ENCODE data around the gene MYO1E. TPM values are rescaled to one million over a fixed set of nuclear protein-coding genes. Genes with fewer than 3 reads are reported as not detected.
"Not testable (repeated sequence)": the region's sequence is repeated elsewhere in the genome, so short reads cannot be mapped to it uniquely, and the experiment has no call there.

The MYO1E gene
- total RNA-seq, 1 donor from 2014 or later = 81.4 TPM

DNA sequence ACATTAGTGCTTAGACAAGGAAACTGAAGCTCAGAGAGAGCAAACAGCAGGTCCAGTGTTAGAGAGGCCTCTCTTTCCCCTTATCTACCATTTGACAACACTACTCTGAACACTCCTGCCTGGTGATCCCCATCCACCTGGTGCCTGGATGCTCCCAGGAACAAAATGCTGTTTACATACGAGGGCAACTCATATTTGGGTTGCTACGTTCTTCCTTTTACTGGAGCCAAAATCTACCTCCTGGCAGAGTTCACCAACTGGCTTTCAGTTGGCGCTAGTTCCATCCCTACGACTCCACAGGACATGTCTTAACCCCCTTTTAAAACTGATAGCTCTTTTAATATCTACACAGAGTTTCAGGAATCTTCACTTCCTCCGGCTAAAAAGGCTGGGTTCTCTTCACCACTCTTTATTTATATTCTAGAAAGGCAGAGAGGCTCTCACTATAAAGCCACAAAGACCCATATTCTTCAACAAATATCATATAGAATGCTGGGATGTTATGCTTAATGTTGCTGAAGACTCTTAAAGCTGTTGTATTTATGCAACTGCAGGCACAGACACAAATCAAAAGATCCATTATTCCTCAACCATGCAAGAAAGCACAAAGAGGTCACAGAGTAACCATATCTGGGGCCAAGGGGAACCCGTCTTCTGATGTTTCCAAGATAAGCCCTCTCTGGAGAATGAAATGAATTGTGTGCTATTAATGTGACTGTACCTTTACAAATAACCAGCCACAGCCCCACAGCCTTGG, 219.8 kb downstream of the MYO1E start:
- no peak for DNase-seq (ENCODE audit: low spot score)
- ATAC-seq = no peak

DNA sequence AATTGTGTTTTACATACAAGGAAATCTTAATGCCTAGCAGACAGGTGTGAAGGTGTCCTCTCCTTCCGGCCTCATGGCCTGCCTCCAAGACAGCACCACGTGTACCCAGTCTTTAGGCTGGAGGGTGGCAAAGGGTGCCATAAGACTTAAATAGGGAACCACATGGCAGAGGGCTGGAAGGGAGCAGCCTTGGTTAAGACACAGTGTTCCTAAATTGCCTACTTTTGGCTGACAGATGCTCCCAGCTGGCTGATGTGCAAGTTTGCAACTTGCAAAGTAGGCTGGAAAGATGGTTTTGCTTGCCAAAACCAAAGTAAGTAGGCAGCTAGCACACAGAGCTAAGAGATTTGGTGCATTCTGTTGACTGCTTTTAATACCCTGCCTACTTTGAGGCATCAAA, 222.5 kb downstream of the MYO1E start:
- ATAC-seq (no peak), DNase-seq (ENCODE audit: low spot score) (no peak)

DNA sequence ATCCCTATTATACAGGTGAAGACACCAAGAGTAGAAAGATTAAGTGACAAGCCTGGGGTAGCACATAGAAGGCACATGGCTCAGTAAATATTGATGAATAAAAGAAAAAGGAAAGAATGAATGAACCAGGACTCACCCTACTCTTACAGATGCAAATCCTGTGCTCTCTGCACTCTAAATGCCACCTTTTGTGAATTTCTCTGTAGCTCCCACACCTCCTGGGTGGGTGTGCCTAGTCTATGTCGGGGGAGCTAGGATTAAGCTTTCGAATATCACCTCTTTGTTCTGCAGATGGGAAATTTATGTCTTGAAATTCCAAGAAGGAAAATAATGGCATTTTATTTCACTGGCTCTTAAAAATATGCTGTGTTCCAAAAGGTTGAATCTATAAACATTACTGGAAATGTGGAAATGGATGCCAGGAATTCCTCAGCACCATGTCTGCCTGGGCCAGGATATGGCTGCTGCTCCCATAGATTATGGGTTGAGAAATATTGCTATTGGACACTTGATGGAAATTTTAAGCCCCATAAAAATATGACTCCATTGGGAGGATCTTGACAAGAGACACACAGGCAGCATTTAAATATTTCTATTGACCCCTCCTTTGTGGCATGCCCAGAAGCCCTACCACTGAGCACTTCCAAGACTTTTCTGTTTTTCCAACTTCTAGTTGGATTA, 224.4 kb downstream of the MYO1E start:
- ATAC-seq = no peak
- no peak for DNase-seq (ENCODE audit: low spot score)

DNA sequence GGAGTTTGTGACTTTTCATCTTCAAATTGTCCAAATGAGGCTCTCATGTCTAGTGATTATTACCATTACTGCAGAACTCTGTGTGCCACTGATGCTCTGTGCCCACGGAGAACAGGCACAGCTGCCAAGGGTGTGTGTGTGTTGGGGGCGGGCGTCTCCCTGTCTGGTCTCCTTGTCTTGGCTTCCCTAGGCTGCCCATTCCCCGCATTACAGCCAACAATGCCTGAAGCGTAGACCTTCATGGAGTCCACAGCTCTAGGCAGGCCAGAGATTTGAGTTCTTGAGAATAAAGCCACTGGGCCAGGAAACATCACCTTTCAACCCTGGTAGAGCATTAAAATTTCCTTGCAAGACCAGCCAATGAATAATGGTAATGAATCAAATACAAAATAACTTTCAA, 225.0 kb downstream of the MYO1E start:
- ATAC-seq = peak; percentile 16
- DNase-seq (ENCODE audit: low spot score) = no peak

DNA sequence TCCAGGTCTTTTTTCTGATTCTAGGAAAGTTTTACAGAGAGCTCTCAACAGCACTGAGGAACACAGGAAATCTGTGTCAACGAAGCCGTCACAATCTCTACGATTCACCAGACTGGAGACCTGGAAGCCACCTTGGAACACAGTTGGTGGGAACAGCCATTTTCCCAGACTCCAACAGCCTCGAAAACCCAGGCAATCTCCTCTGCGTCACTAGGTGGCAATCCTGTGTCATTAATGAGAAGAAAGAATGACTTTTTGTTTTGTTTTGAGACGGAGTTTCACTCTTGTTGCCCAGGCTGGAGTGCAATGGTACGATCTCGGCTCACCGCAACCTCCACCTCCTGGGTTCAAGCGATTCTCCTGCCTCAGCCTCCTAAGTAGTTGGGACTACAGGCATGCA, 228.1 kb downstream of the MYO1E start:
- ATAC-seq; DNase-seq (ENCODE audit: low spot score): not testable (repeated sequence)

DNA sequence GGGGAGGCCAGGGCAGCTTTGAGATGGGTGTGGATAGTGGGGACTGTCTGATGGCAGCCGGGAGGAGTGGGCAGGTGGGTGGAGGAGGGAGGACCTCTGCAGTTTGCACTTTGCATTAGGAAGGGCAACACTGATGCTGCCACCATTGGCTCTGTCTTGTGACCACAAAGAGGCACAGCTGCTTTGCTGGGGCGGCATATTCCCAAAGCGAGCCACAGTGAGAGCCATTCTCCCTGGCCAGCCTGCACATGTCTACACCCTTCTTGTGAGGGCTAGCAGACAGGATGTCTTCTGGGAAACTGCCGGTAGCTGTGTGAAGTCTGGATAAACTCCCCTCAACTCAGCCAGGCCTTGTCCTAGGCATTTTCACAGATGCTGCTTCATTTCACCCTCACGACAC, 229.4 kb downstream of the MYO1E start:
- ATAC-seq = no peak

DNA sequence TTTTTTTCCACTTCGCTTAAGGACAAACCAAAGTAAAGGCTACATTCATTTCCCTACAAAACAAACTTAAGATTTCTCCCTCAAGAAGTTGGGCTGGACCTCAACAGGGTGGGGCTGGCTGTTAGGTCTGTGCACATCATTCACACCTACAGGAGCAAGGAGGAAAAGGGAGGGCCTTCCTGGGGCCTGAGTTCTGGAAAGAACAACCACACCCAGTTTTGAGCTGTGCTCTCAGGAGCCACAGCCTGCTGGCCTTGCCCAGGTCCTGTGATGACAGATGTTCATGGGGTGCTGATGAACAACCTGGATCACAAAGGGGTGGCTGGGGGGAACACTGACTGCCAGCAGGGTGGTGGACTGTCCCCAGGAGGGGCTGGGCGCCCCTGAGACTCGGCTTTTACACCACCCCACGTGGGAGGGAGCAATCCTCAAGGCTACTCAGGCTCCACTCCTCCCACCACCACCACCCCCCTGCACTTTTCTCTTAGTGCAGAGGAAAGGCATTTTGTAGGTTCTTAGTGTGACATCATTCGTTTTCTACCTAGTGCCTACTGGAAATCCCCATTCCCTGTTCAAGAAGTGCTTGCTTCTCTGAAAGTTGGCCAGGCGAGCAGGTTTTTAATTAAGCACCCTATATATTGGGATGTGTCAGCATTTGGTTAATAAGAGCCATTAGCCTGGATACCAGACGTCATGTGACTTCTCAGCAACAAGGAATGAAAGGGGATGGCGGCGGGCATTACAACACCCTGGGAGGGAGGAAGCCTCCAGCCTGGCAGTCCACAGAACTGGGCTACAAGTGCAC, 232.0 kb downstream of the MYO1E start:
- no peak for DNase-seq (ENCODE audit: low spot score)
- no peak for ATAC-seq

More for the DNA sequence above, 229.4 kb downstream of the MYO1E start:
- DNase-seq (ENCODE audit: low spot score) = no peak

DNA sequence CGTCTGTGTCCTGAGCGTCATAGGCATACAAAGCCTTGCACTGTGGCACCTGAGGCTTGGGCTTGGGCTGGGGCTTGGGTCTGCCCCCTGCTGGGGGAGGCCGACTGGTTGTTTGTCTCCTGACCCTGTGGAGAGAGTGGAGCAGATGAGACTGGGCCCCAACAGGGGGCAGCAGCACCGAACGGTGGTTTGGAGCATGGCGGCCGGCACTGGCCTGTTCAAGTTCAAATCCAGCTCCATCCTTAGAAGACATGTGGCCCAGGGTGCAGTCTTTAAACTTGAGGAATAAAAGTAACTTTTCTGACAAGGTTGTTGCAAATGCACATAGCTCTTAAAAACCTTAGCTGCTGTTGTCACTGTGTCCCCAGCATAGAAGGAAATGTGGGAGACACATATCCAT, 234.4 kb downstream of the MYO1E start:
- DNase-seq (ENCODE audit: low spot score) = peak; percentile 55
- peak; percentile 89 for ATAC-seq

DNA sequence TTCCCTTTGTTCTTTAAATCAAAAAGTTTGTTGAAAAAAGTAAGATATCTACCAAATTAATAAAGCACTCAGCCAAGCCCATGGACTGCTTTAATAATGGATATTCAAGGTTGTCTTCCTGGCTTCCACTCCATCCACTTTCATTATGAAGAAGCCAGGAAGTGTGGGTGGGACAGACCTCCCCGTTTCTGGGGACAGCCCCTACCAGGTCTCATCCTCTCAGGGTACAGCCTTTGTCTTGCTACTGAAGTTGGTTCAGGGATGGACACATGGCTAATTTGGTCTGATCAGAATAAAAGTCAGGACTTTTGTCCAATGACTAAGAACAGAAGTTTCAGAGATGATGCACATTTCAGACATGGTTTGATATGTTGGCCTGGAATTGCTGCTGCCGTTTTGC, 235.1 kb downstream of the MYO1E start:
- no peak for DNase-seq (ENCODE audit: low spot score)
- no peak for ATAC-seq

DNA sequence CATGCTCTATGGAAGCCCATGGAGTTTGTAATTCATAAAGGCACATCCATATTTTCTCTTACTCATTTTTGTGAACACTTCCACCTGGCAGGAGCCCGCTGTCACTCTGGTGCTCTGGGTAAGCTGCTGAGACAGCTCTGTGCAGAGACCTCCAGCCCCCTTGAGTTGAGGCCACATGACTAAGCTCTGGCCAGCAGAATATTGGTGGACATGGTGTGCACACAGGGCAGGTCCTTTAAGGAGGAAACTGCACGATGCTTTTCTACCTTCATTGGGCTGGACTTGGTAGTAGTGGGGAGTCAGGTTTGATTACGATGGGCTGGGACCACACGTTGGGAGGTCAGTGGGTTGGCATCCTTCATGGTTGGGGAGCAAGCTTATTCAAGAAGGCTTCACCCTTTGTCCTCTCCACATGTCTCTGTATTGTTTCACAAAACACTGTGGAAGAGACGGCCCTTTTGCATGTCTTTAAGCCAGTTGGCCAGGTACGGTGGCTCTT, 238.7 kb downstream of the MYO1E start:
- DNase-seq (ENCODE audit: low spot score) = no peak
- no peak for ATAC-seq

DNA sequence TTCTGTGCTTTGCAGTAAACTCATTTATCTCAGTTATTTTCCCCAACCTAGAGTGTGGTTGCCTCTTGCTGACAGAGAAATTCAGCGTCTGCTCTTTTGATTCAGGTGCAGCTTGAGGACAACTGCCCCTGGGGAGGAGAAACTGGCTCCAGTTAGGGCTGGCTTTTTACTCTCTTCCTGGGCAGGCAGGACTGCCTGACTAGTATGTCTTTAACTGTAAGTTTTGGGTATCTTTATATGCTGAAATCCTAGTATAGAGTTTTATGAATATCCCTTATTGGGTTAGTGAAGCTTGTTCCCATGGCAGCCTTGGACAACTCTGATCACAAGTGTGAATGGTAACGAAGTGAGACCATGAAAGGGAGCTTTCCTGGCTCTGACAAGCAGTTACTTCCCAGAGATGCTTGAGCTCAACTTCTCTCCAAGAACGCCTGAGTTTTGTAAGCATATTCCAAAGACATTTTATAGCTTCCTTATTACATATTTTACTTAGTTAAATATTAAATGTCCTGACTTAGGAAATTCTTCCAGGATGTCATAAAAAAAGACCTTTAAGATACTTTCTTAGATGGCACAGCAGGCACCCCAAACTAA, 240.6 kb downstream of the MYO1E start:
- ATAC-seq (no peak), DNase-seq (ENCODE audit: low spot score) (no peak)

DNA sequence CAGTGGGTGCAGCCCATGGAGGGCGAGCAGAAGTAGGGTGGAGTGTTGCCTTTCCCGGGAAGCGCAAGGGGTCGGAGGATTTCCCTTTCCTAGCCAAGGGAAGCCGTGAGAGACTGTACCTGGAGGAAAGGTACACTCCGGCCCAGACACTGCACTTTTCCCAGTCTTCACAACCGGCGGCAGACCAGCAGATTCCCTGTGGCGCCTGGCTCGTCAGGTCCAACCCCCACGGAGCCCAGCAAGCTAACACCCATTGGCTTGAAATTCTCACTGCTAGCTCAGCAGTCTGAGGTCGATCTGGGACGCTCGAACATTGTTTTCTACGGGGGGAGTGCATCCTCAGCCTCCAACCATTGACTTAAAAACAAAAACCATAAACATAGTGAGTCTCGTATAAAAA, 241.2 kb downstream of the MYO1E start:
- ATAC-seq = no peak
- no peak for DNase-seq (ENCODE audit: low spot score)

DNA sequence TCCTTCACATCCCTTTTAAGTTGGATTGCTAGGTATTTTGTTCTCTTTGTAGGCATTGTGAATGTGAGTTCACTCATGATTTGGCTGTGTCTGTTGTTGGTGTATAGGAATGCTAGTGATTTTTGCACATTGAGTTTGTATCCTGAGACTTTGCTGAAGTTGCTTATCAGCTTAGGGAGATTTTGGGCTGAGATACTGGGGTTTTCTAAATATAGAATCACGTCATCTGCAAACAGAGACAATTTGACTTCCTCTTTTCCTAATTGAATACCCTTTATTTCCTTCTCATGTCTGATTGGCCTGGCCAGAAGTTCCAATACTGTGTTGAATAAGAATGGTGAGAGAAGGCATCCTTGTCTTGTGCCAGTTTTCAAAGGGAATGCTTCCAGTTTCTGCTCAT, 245.4 kb downstream of the MYO1E start:
- not testable (repeated sequence) for DNase-seq (ENCODE audit: low spot score); ATAC-seq

DNA sequence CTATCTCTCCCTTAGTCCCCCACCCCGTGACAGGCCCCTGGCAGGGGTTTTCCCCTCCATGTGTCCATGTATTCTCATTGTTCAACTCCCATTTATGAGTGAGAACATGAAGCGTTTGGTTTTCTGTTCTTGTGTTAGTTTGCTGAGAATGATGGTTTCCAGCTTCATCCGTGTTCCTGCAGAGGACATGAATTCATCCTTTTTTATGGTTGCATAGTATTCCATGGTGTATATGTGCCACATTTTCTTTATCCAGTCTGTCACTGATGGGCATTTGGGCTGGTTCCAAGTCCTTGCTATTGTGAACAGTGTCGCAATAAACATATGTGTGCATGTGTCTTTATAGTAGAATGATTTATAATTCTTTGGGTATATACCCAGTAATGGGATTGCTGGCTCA, 247.0 kb downstream of the MYO1E start:
- not testable (repeated sequence) for ATAC-seq; DNase-seq (ENCODE audit: low spot score)

DNA sequence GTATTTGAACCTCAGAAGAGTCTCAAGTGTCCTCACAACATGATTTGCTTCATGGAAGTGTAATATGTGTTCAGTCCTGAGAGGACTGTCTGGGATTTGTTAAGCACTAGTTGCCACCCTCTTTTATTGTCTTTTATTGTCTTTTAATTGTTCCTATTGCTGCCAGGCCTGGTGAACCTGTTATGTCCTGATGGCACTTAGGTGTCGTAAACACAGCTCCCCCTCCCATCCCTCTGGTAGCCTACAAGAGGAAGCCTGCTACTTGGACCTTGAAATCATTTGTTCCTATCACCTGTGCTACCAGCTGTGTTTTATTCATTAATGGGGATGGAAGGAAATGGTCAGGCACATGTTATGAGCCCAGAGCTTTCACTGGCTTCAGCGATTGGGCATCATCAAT, 248.4 kb downstream of the MYO1E start:
- no peak for ATAC-seq
- no peak for DNase-seq (ENCODE audit: low spot score)

DNA sequence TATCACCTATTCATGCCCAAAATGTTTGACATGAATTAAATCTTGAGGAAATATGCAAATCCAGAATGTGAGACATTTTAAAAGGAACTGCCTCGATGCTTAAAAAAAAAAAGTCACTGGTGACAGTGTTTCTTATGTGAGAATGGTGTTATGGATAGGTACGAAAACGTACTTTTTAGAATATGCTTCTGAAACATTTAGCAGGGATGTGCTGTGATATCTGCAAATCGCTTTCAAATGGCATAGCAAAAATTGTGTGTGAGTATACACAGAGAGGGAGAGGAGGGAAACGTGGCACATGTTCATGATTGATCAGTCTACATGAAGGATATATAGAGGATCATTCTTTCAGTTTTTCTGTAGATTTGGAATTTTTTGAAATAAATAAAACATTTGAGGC, 251.7 kb downstream of the MYO1E start:
- DNase-seq (ENCODE audit: low spot score) = no peak
- ATAC-seq = no peak

DNA sequence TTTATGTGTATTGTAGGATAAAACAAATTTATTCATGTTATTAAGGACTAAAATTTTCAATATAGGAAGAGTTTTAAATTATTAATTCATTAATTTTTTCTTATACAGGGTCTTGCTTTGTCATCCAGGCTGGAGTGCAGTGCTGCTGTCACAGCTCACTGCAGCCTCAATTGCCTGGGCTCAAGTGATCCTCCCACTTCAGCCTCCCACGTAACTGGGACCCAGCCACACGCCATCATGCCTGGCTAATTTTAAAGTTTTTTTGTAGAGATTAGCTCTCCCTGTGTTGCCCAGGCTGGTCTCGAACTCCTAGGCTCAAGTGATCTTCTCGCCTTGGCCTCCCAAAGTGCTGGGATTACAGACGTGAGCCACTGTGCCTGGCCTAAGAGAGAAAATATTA, 253.0 kb downstream of the MYO1E start:
- DNase-seq (ENCODE audit: low spot score) (no peak), ATAC-seq (no peak)

DNA sequence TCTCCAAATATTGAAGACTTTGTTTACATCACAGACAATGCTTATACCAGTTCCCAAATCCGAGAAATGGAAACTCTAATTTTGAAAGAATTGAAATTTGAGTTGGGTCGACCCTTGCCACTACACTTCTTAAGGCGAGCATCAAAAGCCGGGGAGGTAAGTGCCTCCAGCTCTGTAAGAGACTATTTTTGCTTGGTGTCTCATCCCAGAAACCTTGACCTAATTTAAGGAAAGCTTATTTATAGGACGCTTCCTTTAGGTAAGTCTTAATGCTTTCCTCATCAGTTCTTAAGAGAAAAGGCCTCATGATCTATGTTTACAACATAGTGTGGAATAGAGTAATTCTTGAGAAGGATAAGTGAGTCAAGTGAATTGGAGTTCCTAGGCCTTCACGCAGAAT, 255.9 kb downstream of the MYO1E start:
- ATAC-seq = no peak
- no peak for DNase-seq (ENCODE audit: low spot score)

DNA sequence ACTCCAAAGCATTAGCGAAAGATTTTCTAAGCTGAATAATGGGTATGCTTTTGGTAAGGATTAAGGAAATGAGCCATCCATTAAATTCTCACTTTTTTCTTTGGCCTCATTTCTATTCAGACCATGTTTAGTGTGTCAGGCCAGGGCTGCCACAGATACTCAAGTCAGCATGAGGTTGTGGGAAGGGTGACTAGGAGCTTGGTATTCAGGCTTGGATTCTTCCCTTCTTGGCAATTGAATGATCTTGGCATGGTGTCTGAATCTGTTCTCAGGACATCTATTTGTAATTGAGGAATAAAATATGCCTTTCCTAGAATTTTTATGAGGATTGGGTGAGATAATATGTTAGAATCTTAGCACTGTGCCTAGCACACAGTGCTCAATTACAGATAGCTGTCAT, 256.5 kb downstream of the MYO1E start:
- DNase-seq (ENCODE audit: low spot score) = no peak
- no peak for ATAC-seq

DNA sequence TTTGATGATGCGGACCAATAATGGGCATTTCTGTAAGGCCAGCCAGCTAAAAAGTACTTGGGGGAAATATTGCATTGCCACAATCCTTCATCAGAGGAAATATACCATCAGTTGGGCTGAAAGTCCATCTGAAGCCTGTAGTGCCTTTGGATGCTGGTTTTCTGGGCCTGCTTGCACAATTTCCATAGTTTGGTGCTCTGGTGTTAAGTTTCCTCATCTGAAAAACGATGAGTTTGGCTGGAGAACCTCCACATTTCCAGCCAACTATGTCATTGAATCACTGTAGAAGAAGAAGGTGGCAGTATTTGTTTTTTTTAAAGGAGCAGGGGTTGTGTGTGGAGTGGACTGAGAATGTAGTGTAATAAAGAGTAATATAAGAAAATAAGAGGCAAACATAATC, 257.6 kb downstream of the MYO1E start:
- DNase-seq (ENCODE audit: low spot score) = no peak

DNA sequence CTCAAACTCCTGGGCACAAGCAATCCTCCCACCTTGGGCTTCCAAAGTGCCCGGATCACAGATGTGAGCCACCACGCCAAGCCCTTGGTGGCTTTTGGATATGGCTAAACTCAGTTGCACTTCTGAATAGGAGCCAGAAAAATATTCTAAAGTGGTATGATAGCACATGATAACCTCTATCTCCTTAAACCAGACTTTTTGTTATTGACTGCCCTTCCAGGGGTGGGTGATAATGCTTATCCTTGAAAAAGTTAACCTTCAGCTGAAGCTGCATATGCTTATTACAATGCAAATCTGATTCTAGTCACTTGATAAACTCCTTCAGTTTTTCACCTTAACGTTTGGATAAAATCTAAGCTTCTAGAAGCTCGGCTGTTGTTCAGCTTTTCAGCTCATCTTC, 261.4 kb downstream of the MYO1E start:
- ATAC-seq = no peak

More for the DNA sequence above, 257.6 kb downstream of the MYO1E start:
- ATAC-seq = no peak

More for the DNA sequence above, 261.4 kb downstream of the MYO1E start:
- DNase-seq (ENCODE audit: low spot score) = no peak
